Head of caudate nucleus (tissue), 42 donors: ENCODE data around the gene PITRM1.
A peak's percentile ranks its signal among the peaks of the same experiment; 100 is the strongest.
"Not testable (repeated sequence)": the region's sequence is repeated elsewhere in the genome, so short reads cannot be mapped to it uniquely, and the experiment has no call there.

Experiments used
- DNase-seq, 42 donors: peaks; one replicate each; pipeline versions ENCODE4 v3.0.0 to v3.0.0-alpha.2; 2020 to 2021; ENCODE audit warnings: mixed read lengths in 7 of 42
- intact Hi-C: fragments of 100-400 bp; cut with DNase I; formaldehyde crosslinking; loops from one replicate; pipeline ENCODE4 v1.15.0; 2022

The PITRM1 gene, protein sequence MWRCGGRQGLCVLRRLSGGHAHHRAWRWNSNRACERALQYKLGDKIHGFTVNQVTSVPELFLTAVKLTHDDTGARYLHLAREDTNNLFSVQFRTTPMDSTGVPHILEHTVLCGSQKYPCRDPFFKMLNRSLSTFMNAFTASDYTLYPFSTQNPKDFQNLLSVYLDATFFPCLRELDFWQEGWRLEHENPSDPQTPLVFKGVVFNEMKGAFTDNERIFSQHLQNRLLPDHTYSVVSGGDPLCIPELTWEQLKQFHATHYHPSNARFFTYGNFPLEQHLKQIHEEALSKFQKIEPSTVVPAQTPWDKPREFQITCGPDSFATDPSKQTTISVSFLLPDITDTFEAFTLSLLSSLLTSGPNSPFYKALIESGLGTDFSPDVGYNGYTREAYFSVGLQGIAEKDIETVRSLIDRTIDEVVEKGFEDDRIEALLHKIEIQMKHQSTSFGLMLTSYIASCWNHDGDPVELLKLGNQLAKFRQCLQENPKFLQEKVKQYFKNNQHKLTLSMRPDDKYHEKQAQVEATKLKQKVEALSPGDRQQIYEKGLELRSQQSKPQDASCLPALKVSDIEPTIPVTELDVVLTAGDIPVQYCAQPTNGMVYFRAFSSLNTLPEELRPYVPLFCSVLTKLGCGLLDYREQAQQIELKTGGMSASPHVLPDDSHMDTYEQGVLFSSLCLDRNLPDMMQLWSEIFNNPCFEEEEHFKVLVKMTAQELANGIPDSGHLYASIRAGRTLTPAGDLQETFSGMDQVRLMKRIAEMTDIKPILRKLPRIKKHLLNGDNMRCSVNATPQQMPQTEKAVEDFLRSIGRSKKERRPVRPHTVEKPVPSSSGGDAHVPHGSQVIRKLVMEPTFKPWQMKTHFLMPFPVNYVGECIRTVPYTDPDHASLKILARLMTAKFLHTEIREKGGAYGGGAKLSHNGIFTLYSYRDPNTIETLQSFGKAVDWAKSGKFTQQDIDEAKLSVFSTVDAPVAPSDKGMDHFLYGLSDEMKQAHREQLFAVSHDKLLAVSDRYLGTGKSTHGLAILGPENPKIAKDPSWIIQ

DNA sequence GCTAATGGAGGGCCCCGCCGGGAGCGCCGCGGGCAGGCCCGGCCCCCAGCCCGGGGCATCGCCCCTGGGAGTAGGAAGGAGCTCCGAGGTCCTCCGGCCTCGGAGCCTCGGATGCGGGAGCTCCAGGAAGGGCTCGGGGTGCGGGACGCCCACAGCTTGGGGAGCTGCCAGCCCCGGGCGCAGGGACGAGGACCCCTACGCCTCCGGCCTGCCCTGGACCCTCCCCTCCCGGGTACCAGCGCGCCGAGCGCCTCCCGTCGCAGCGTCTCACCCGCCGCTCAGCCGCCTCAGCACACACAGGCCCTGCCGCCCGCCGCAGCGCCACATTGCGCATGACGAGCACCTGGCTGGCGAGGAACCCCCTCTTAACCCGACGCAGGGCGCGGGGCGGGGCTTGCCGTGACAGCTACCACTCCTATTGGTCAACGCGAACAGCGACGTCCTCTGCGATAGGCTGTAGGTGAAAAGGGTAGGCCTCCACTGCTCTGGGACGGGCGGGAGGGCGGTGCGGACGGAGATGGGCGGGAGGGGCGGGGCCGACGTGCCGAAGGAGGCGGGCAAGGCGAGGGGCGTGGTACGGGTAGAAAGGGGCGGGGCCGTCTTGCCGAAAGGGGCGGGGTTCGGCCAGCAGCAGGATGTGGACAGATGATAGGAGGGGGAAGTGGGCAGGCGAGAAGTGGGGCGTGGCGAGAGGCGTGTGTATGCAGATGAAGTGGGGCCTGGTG lies at the start of gene PITRM1:
Gene PITRM1, minus strand, starts transcription at position 337 of the 725 bp plus-strand sequence. Its CDS starts 10 bp downstream, at position 327.
- intact Hi-C loops, result no loop called here
- DNase-seq, result peak; percentile 96 to 99 (median 98)

DNA sequence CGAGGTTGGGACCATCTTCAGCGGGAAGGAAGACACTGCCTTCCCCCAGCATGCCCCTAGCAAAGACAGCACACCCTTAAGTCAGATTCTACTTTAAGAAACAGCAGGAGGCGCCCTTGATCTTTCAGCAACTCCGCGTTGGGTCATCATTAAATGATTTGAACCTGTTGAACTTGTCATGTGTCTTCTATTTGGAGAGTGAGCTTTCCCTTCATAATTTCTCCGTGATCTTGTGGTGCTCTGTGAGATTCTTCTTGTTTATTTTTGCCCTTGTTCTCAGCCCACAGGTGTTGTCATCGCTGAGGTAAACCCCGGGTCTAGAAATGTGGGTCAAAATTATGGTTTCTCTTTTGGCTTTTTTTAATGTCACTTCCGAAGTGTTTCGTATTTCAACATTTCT lies 49.5 kb upstream of the PITRM1 start:
- DNase-seq, result no peak

DNA sequence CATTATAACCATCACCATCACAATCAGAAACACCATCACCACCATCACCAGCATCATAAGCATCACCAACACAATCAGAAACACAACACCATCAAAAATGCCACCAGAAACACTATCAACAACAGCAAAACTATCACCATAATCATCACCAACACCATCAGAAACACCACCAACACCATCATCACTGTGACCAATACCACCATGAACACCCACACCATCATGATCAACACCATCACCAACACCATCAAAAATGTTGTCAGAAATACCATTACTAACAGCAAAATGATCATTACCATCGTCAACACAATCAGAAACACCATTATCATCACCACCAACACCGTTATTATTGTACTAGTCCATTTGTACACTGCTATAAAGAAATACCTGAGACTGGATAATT lies 49.0 kb upstream of the PITRM1 start:
- intact Hi-C loops, DNase-seq: not testable (repeated sequence)

More for the DNA sequence above, 49.5 kb upstream of the PITRM1 start:
- intact Hi-C loops, result no loop called here

DNA sequence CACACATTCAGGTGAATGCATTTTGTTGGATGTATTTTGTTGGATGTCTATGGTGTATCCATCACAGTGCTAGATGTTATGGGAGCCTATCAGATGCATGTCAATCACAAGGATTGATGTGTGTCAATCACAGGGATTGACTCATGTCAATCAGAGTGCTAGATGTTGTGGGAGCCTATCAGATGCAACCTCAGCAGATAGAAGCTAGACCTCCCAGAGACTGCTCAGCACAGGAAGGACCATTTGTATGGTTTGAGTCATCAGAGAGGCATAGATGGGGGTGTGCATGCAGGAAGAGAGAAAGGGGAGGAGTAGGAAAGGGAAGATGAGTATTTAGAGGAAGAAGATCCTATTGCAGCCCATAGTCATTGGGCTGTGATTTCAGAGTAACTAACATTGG lies 48.3 kb upstream of the PITRM1 start:
- intact Hi-C loops, result no loop called here
- no peak for DNase-seq

DNA sequence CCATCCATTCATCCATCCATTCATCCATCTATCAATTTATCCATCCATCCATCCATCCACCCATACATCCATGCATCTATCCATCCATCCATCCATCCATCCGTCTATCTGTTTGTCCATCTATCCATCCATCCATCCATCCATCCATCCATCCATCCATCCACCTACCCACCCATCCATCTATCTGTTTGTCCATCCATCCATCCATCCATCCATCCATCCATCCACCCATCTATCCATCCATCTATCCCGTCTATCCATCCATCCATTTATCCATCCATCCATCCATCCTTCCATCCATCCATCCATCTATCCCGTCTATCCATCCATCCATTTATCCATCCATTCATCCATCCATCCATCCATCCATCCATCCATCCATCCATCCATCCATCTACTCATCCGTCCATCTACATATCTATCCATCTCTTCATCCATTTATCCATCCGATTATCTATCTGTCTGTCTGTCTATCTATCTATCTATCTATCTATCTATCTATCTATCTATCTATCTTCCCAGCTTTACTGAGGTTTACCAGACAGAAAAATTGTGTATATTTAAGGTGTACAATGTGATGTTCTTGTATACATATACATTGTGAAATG lies 46.5 kb upstream of the PITRM1 start:
- intact Hi-C loops, DNase-seq: not testable (repeated sequence)

DNA sequence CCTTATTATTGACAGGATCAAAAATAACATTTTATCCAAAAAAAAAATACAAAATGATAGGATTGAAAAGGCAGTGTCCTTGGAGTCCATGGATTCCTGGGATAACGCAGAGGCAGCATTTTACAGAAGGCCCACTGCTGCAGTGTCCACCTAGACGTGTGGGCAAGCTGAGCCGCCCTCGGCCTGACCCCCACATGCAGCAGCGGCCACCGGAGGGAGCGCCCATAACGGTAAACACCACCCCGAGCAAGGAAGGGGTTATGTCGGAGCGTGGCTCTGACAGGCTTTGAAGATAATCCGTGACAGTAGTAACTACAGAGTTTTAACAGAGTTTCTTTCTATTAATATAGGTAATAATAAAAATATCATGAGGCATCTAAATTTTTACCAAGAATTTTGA lies 45.3 kb upstream of the PITRM1 start:
- intact Hi-C loops, result no loop called here
- DNase-seq, result no peak

DNA sequence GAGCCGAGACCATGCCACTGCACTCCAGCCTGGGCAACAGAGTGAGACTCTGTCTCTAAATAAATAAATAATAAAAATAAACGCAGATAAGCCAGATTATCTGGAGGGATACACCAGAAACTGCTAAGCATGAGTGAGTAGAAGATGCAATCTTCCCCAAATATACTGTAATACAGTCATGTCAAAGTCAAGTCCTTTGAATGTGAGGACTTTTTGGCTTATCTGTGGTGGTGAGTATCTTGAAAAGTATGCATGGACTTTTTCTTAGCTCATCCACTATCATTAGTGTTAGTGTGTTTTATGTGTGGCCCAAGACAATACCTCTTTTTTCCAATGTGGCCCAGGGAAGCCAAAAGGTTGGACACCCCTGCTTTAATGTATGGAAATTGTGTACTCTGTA lies 44.7 kb upstream of the PITRM1 start:
- DNase-seq, result no peak
- intact Hi-C loops, result no loop called here

DNA sequence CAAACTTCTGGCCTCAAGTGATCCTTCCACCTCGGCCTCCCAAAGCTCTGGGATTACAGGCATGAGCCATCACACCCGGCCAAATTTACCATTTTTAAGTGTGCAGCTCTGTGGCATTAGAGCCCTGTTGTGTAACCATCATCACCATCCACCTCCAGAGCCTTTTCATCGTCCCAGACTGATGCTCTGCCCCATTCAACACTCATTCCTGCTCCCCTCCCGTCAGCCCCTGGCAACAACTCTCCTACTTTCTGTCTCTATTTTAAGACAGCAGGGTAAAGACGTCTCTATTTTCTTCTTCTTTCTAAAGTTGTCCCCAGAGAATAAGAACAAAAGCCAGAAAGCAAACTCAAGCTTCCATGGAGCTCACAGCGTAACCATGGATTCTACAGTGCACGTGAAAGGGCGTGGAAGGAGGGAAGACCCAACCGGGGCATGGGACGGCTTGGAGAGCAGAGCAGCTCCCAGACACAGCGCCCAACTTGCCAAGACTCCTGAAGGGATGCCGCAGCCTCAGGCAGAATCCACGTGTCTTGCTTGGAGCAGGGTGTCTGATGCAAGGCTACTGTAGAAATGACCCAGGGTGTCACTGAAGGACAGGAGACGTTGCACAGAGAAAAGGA lies 42.7 kb upstream of the PITRM1 start:
- intact Hi-C loops, result no loop called here
- DNase-seq, result no peak

DNA sequence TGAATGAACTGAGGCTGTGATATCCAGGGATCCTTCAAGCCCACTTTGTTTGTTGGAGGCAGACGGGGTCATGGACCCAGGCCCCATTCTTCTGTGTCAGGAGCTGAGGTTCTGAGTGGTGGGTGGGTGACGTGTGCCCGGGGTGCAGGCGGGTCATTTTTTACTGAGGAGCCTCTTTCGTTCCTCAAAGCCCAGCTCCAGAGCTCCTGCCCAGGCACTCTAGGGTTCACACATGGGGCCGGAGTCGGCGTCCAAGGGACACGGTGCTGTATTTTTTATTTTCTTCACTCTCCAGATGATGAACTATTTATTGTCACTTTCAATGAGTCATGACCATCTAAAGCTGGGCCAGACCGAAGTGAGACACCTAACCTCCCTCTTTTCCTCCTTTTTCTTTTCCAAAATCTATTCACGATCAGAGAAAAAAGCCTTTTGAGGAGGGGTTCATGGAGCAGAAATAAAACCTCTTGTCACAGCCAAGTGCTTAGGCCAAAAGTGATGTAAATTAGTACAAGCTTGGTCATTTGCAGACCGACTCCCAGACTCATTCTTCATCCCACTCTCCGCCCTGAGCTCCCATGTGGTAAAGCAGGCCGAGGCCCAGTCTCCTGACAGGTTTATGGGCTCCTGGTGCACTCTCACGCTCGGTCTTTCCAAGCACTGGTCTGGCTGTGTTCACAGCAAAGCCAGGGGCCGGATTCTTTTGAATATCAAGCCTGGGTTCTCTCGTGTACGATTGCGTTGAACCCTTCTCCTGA lies 41.4 kb upstream of the PITRM1 start:
- intact Hi-C loops, result no loop called here

DNA sequence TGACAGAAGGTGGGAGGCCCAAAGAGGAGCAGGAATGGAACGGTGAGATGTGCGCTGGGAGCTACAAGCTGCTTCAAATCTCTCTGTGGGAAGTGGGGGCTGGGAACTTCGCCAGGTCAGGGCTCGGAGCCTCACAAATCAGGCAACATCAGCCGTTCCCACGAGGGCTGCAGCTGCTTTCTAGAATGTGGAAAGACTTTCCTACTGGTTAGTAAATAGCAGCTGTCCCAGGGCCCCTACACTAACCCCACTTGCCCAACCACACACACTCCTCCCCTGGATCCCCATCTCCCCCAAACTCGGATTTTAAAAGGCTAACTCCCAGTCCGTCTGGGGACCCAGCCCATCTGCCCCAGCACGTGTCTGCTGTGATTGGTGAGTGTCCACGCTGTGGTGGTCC lies 40.6 kb upstream of the PITRM1 start:
- no peak for DNase-seq
- intact Hi-C loops, result no loop called here

More for the DNA sequence above, 41.4 kb upstream of the PITRM1 start:
- DNase-seq, result no peak

DNA sequence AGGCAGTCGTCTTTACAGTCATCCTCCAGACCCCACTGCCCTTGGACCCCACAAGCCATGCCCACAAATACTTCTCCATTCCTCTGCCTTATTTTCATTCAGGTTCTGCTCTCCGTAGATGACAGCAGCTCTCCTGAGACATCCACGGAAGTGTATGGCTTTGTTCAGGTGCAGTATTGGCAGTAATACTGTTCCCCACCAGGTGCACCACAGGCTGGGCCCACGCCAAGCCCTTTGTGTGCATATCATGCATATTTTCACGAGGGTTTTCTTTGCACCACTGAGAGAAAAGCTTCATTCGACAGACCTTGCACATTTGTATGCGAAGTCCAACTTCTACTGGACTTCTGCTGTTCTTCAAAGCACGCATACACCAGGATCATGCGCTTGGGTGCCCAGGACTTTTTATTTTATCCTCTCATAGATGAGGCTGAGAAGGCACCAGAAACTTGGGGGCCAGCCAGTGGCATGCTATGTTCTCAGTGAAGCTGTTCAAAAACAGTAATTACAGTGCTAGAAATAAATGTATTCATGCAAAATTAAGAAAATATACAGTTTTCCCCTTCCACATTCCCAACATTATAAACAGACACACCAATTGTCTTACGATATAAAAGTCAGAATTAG lies 37.8 kb upstream of the PITRM1 start:
- intact Hi-C loops, result no loop called here
- no peak for DNase-seq

DNA sequence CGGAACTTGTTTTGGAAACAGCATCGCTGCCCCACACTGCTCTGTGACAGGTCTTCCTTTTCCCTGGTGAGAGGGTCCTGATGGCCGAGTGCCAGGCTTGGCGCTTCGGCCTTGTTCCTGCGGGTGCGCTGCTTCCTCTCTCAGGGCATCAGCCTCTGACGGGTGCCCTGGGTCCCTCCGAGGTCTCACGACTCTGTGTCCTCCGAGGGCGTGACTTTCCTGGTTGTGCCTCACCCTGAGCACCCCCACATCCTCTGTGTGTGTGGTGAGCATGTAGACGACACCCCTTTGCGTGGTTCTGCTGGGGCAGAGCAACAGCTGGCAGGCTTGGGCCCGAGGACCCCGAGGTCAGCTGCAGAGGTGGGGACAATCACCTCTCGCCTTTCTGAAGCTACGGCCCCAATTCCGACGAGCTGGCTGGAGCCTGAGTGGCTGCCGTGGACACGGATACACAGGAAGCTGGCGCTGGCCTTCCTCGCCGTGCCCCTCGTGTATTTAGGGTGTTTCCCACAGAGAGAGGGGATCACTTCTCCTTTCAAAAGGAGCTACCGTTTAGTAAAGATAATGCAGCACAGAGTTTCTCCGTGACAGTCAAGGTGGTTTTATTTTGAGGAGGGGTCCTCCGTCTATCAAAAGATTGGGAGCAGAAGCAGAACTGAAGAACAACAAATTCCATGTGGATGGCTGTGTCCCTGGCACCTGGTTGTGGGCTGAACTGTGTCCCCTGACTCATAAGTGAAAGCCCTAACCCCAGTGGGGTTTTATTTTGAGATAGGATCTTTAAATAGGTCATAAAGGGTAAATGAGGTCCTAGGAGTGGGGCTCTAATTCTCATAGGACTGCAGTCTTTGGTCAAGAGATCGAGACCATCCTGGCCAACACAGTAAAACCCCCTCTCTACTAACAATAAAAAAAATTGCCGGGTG lies 36.2 kb upstream of the PITRM1 start:
- intact Hi-C loops, result no loop called here

DNA sequence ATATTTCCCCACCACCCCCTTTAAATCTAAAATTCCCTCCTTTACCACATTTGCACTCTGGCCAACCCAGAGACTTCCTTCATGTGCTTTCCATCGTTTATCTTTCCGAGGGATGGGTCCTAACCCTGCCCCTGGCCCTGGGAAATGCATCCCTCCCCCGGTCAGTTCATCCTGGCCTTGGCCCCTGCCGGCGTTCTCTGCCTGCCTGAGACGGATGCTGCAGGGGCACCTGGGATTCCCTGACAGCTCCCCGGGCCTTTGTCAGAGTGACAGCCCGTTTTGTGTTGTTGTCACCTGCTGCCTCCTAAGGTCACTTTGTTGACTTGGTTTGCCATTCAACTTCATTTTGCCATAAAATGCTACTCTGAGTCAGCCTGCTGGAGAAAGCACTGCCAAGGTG lies 34.8 kb upstream of the PITRM1 start:
- DNase-seq, result no peak
- intact Hi-C loops, result no loop called here

More for the DNA sequence above, 36.2 kb upstream of the PITRM1 start:
- DNase-seq, result peak in 1 of 42 donors; percentile 18

DNA sequence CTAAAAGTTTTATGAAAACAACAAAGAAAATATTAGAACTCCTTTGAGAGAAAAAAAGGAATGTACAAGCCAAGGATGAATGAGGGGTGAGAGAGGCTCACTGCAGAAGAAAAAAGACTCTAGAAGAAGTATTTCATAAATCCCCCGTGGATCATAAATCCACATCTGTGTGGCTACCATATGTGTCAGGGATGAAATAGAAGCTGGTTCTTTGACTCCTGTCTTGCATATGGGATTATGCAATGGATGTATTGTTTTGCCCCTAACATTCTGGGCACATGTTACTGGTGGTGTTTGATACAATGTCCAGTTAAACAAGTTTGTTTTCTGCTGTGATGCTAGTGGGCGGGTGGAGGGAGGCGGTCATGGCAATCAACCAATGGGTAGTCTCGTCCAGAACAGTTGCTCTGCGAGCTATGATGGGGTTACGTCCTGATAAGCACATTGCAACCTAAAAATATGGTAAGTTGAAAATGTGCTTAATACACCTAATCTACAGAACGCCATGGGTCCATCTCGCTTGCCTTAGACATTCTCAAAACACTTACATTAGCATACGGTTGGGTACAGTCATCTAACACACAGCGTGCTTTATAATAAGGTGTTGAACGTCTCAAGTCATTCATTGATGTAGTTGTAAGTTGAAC lies 34.1 kb upstream of the PITRM1 start:
- intact Hi-C loops, result no loop called here
- no peak for DNase-seq

DNA sequence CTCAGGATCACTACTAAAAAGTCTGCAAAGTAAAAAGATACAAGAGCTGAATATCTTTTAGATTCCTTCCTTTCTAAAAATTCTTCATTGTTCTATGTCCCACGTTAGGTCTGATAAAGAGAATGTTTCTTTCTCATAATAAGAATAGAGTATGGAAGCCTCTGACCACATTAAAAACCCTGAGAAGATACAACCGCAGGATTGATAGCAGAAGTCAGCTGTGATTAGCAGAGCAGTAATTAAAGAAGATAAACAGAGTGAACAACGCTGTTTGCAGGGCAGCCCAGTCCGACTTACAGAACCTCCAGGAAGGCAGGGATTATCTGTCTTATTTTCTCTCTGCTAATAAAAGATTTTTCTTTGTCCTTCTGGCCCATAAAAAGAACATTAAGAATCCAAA lies 31.4 kb upstream of the PITRM1 start:
- DNase-seq, result no peak
- intact Hi-C loops, result no loop called here
